H1 (cell line): Measurements from ENCODE around the gene TRMT44. TPM values are rescaled to one million over a fixed set of nuclear protein-coding genes. Genes with fewer than 3 reads are reported as not detected.

Experiments used
- ATF2 ChIP-seq: IDR thresholded peaks from 2 replicates; pipeline ENCODE4 v1.6.1; 2012; ENCODE audit warnings: low read length, inconsistent platforms
- MAX ChIP-seq: IDR thresholded peaks from 2 replicates; pipeline ENCODE4 v1.6.1; 2012; ENCODE audit warnings: inconsistent platforms
- POLR2AphosphoS5 ChIP-seq: IDR thresholded peaks from 2 replicates; pipeline ENCODE4 v1.6.1; 2011; ENCODE audit warnings: low read depth, low read length
- SP2 ChIP-seq: IDR thresholded peaks from 2 replicates; pipeline ENCODE4 v1.6.1; 2012; ENCODE audit warnings: mild to moderate bottlenecking, low read length, inconsistent platforms
- USF2 ChIP-seq: IDR thresholded peaks from 2 replicates; pipeline ENCODE4 v1.6.1; 2011; ENCODE audit warnings: low read length, improper control_type of control experiment
- polyA plus RNA-seq, 7 experiments: library from polyadenylated mRNA; depleted of rRNA in 3 of 7; stranded (reverse) in 5 of 7; unstranded in 2 of 7; fragments of >200 nt in 5 of 7; fragments of 200-250 nt in 2 of 7; gene quantifications; 1 replicate in 5 of 7; 2 replicates in 1 of 7; 4 replicates in 1 of 7; pipeline versions ENCODE4 v1.2.1 to v1.2.3, GENCODE V29; 2011 to 2013; ENCODE audit warnings: missing spikeins in 2 of 7, mixed read lengths in 2 of 7
- total RNA-seq: library from RNA; stranded (reverse); fragmentation: NEBNext Ultra II Directional; extraction: Animal tissue kit (Norgen Biotek cat#: 25700); gene quantifications from 2 replicates; pipeline ENCODE4 v1.2.1, GENCODE V29; 2021

TRMT44 gene
- total and polyA plus RNA-seq, 2 of the 8 experiments (the other 6 are each of a cell fraction or from before 2014, with no cell fraction given): 8.6 to 23.9 TPM

- TF ChIP-seq ATF2 (no peak), POLR2AphosphoS5 (no peak), SP2 (no peak), USF2 (no peak), MAX (no peak)
- TF ChIP-seq, all 59 proteins: peak for 0
Observed at GRCh38 chr4:8507624-8508023, 67.0 kb downstream of the TRMT44 start (continued).
